GM23338 (cell line): Measurements from ENCODE around the gene MYRFL. TPM values are rescaled to one million over a fixed set of nuclear protein-coding genes. Genes with fewer than 3 reads are reported as not detected.

Experiments
- ATAC-seq: fragments of 200-7000 bp; cut with Tn5 transposase; 3 replicates; pipeline ENCODE4 v1.9.1; 2020
- DNase-seq: peaks from one replicate; pipeline ENCODE4 v3.0.0-alpha.2; 2015; ENCODE audit warnings: low spot score
- H2AFZ ChIP-seq: fragments of 200-600 bp; sonication (generic); 2 replicates; pipeline ENCODE4 v1.8.0; 2016; ENCODE audit warnings: antibody characterized with exemption, mild to moderate bottlenecking, moderate library complexity
- H3F3A ChIP-seq: fragments of 200-600 bp; sonication (generic); replicated peaks from 2 replicates; pipeline ENCODE4 v1.8.0; 2017; ENCODE audit warnings: antibody characterized with exemption, mixed run types, low read depth
- H3K27ac ChIP-seq: fragments of 200-600 bp; sonication (generic); 2 replicates; pipeline ENCODE4 v1.6.1; 2016; ENCODE audit warnings: low read depth
- H3K27me3 ChIP-seq: fragments of 200-600 bp; sonication (generic); 2 replicates; pipeline ENCODE4 v1.8.0; 2016; ENCODE audit warnings: mild to moderate bottlenecking, mixed run types, moderate library complexity; ENCODE audit not compliant: insufficient read depth
- H3K36me3 ChIP-seq: fragments of 200-600 bp; sonication (generic); 2 replicates; pipeline ENCODE4 v1.8.0; 2016; ENCODE audit warnings: mild to moderate bottlenecking; ENCODE audit not compliant: insufficient read depth
- H3K4me1 ChIP-seq: fragments of 200-600 bp; sonication (generic); 2 replicates; pipeline ENCODE4 v1.8.0; 2016; ENCODE audit warnings: mild to moderate bottlenecking, moderate library complexity; ENCODE audit not compliant: insufficient read depth
- H3K4me2 ChIP-seq: fragments of 200-600 bp; sonication (generic); 2 replicates; pipeline ENCODE4 v1.7.1; 2017; ENCODE audit warnings: mixed run types
- H3K4me3 ChIP-seq: fragments of 200-600 bp; sonication (generic); 2 replicates; pipeline ENCODE4 v1.6.1; 2016; ENCODE audit warnings: mixed run types
- H3K79me2 ChIP-seq: fragments of 200-600 bp; sonication (generic); replicated peaks from 2 replicates; pipeline ENCODE4 v1.8.0; 2017; ENCODE audit warnings: mild to moderate bottlenecking; ENCODE audit not compliant: insufficient read depth
- H3K9me2 ChIP-seq: fragments of 200-600 bp; sonication (generic); 2 replicates; pipeline ENCODE4 v1.8.0; 2017; ENCODE audit not compliant: insufficient read depth
- H4K20me1 ChIP-seq: fragments of 200-600 bp; sonication (generic); replicated peaks from 2 replicates; pipeline ENCODE4 v1.8.0; 2017; ENCODE audit warnings: mild to moderate bottlenecking; ENCODE audit not compliant: insufficient read depth
- H3K27ac Mint-ChIP-seq: 2 replicates; pipeline ENCODE4 v1.8.0; 2020; ENCODE audit warnings: inconsistent platforms, mild to moderate bottlenecking, moderate library complexity, mixed read lengths
- H3K27me3 Mint-ChIP-seq: 3 replicates; pipeline ENCODE4 v1.8.0; 2022; ENCODE audit warnings: low read depth, mild to moderate bottlenecking, moderate library complexity, mixed read lengths, inconsistent platforms; ENCODE audit not compliant: insufficient read depth, poor library complexity
- H3K36me3 Mint-ChIP-seq: 3 replicates; pipeline ENCODE4 v1.8.0; 2021; ENCODE audit warnings: low read depth, mild to moderate bottlenecking, inconsistent platforms, moderate library complexity, mixed read lengths
- H3K4me1 Mint-ChIP-seq: 3 replicates; pipeline ENCODE4 v1.8.0; 2020; ENCODE audit warnings: mild to moderate bottlenecking, inconsistent platforms, mixed read lengths
- H3K4me3 Mint-ChIP-seq: 3 replicates; pipeline ENCODE4 v1.8.0; 2021; ENCODE audit warnings: moderate library complexity, mild to moderate bottlenecking, inconsistent platforms, mixed read lengths
- H3K9me3 Mint-ChIP-seq: 3 replicates; pipeline ENCODE4 v1.8.0; 2020; ENCODE audit warnings: moderate library complexity, mild to moderate bottlenecking, inconsistent platforms, mixed read lengths
- CREB1 ChIP-seq: fragments of 250-450 bp; sonication (Bioruptor Pico); IDR thresholded peaks from 2 replicates; pipeline ENCODE4 v1.5.0; 2020; ENCODE audit warnings: low read depth, mild to moderate bottlenecking, moderate library complexity
- CTCF ChIP-seq, 2 experiments: fragments of 200-600 bp in 1 of 2; sonication (generic) in 1 of 2; conservative IDR thresholded peaks; 2 replicates each; pipeline versions ENCODE4 v1.5.1 to v1.6.1; 2016 to 2017; ENCODE audit warnings: antibody characterized with exemption in 2 of 2, low read depth in 2 of 2, mild to moderate bottlenecking in 2 of 2, moderate library complexity in 1 of 2
- ETS1 ChIP-seq: IDR thresholded peaks from 2 replicates; pipeline ENCODE4 v1.6.1; 2016; ENCODE audit warnings: antibody characterized with exemption
- EZH2 ChIP-seq: fragments of 200-600 bp; sonication (generic); IDR thresholded peaks from one replicate; pipeline ENCODE4 v1.8.0; 2017; ENCODE audit warnings: antibody characterized with exemption, mild to moderate bottlenecking, low read depth; ENCODE audit not compliant: unreplicated experiment
- EZH2phosphoT487 ChIP-seq: fragments of 200-600 bp; sonication (generic); IDR thresholded peaks from one replicate; pipeline ENCODE4 v1.8.1; 2018; ENCODE audit warnings: antibody characterized with exemption; ENCODE audit not compliant: unreplicated experiment
- JUNB ChIP-seq: IDR thresholded peaks from one replicate; pipeline ENCODE4 v1.6.1; 2016; ENCODE audit warnings: antibody characterized with exemption; ENCODE audit not compliant: unreplicated experiment
- NANOG ChIP-seq: IDR thresholded peaks from 2 replicates; pipeline ENCODE4 v1.6.1; 2016; ENCODE audit warnings: antibody characterized with exemption, borderline replicate concordance
- POLR2AphosphoS5 ChIP-seq: IDR thresholded peaks from 2 replicates; pipeline ENCODE4 v1.6.1; 2016; ENCODE audit warnings: antibody characterized with exemption, low read depth
- REST ChIP-seq: IDR thresholded peaks from one replicate; pipeline ENCODE4 v1.6.1; 2018; ENCODE audit warnings: antibody characterized with exemption; ENCODE audit not compliant: unreplicated experiment
- STAT1 ChIP-seq: IDR thresholded peaks from one replicate; pipeline ENCODE4 v1.6.1; 2016; ENCODE audit warnings: antibody characterized with exemption; ENCODE audit not compliant: unreplicated experiment
- ZNF114 ChIP-seq: fragments of 250-450 bp; sonication (Bioruptor Pico); IDR thresholded peaks from 2 replicates; pipeline ENCODE4 v1.5.0; 2020; ENCODE audit warnings: mild to moderate bottlenecking, moderate library complexity
- ZNF331 ChIP-seq: fragments of 250-450 bp; sonication (Bioruptor Pico); IDR thresholded peaks from 2 replicates; pipeline ENCODE4 v1.5.0; 2020; ENCODE audit warnings: low read depth, mild to moderate bottlenecking, moderate library complexity
- ZNF462 ChIP-seq: fragments of 250-450 bp; sonication (Bioruptor Pico); IDR thresholded peaks from 2 replicates; pipeline ENCODE4 v1.5.0; 2020; ENCODE audit warnings: mild to moderate bottlenecking, moderate library complexity
- polyA plus RNA-seq: library from polyadenylated mRNA; unstranded; fragments of >200 nt; fragmentation: Nextera tagmentation; extraction: Ambion mirVana; gene quantifications from 2 replicates; pipeline ENCODE4 v1.2.1, GENCODE V29; 2016
- total RNA-seq: library from RNA; depleted of rRNA; stranded (reverse); fragments of >200 nt; shearing (Covaris generic); gene quantifications from 2 replicates; pipeline ENCODE4 v1.2.3, GENCODE V29; 2014

MYRFL gene
- total and polyA plus RNA-seq, 2 experiments from 2014 or later = 2.3 to 2.8 TPM

- Mint-ChIP-seq H3K4me1 (peaks cover 9% of the 10 kb centered on the region), H3K27ac (no peak overlapping the region), H3K36me3 (no peaks in the 10 kb centered on the region), H3K27me3 (no peaks in the 10 kb centered on the region), H3K4me3 (no peak overlapping the region), H3K9me3 (no peaks in the 10 kb centered on the region)
- no peak overlapping the region for H3K4me2 ChIP-seq
- no peak for ATAC-seq
- H4K20me1 ChIP-seq = no peaks in the 10 kb centered on the region
- no peak overlapping the region for H3K27ac ChIP-seq
- H3K9me2 ChIP-seq = no peaks in the 10 kb centered on the region
- DNase-seq = no peak
- H3K36me3 ChIP-seq = no peaks in the 10 kb centered on the region
- TF ChIP-seq NANOG (no peak), POLR2AphosphoS5 (no peak), ETS1 (no peak), EZH2 (no peak), ZNF462 (CRISPR knock-in tag) (no peak), REST (no peak), CTCF (conservative IDR thresholded peaks at IDR 0.05; ENCODE audit: low read depth in 2 of 2) (no peak), ZNF331 (CRISPR knock-in tag) (no peak), STAT1 (no peak), EZH2phosphoT487 (no peak), ZNF114 (CRISPR knock-in tag) (no peak), CREB1 (CRISPR knock-in tag) (no peak), JUNB (no peak)
- no peak overlapping the region for H2AFZ ChIP-seq
- H3K79me2 ChIP-seq = no peaks in the 10 kb centered on the region
- H3F3A ChIP-seq = no peaks in the 10 kb centered on the region
- no peaks in the 10 kb centered on the region for H3K27me3 ChIP-seq
- H3K4me3 ChIP-seq = no peak overlapping the region
- H3K4me1 ChIP-seq = no peaks in the 10 kb centered on the region
These were observed 136.2 kb downstream of the MYRFL start for GRCh38 chr12:69961246-69961645.
